HepG2 (cell line): Measurements from ENCODE around the gene SAC3D1. TPM values are rescaled to one million over a fixed set of nuclear protein-coding genes. Genes with fewer than 3 reads are reported as not detected.
A peak's percentile ranks its signal among the peaks of the same experiment; 100 is the strongest.

Source experiments
- ATAC-seq: fragments of 200-7000 bp; cut with Tn5 transposase; 3 replicates; pipeline ENCODE4 v1.9.1; 2020; ENCODE audit warnings: mild to moderate bottlenecking, moderate library complexity
- BruUV-seq: library from RNA; stranded (reverse); fragments of 400-500 nt; replicated peaks from 2 replicates; lab custom pipeline; 2021; lab: Mats Ljungman, UMichigan
- CTCF ChIA-PET: fragments of 300-600 bp; formaldehyde crosslinking; extraction: SDS; loops from one replicate; lab custom pipeline; 2021; ENCODE audit warnings: low total read pairs, inconsistent platforms, low intra/inter-chr PET ratio; lab: Yijun Ruan, JAX
- POLR2A ChIA-PET: fragments of 350-600 bp; sonication (Branson Sonifier 250); formaldehyde crosslinking; loops from one replicate; lab custom pipeline; 2020; ENCODE audit warnings: antibody characterized with exemption, inconsistent platforms; lab: Yijun Ruan, JAX
- DNase-seq: peaks from one replicate; pipeline ENCODE4 v3.0.0-alpha.2; 2015; ENCODE audit warnings: low spot score
- FAIRE-seq: peaks from 3 replicates; lab custom pipeline; 2011; peaks lifted over from hg19 to GRCh38; lab: Jason Lieb, UNC
- H2AFZ ChIP-seq: one replicate; pipeline ENCODE4 v1.6.1; 2011; ENCODE audit warnings: low read length, inconsistent platforms
- H3K27ac ChIP-seq: fragments of 300-600 bp; 3 replicates; pipeline ENCODE4 v1.8.0; 2011; ENCODE audit warnings: mixed run types, mild to moderate bottlenecking, mixed read lengths, low read length, inconsistent platforms; ENCODE audit not compliant: insufficient read depth; ENCODE audit errors: extremely low read length
- H3K27me3 ChIP-seq, 2 experiments: fragments of 200-600 bp in 1 of 2; 2 replicates in 1 of 2; 3 replicates in 1 of 2; pipeline versions ENCODE4 v1.6.0 to v1.8.0; 2011; ENCODE audit warnings: low read length in 2 of 2, mild to moderate bottlenecking in 2 of 2, moderate library complexity in 2 of 2, inconsistent platforms in 1 of 2; ENCODE audit not compliant: insufficient read depth in 2 of 2, control insufficient read depth in 1 of 2
- H3K36me3 ChIP-seq, 2 experiments: fragments of 200-600 bp in 1 of 2; replicated peaks in 1 of 2; 2 replicates in 1 of 2; 3 replicates in 1 of 2; pipeline versions ENCODE4 v1.5.1 to v1.8.0; 2011; ENCODE audit warnings: low read length in 2 of 2, inconsistent platforms in 1 of 2; ENCODE audit not compliant: insufficient read depth in 2 of 2, control insufficient read depth in 1 of 2
- H3K4me1 ChIP-seq: 2 replicates; pipeline ENCODE4 v1.5.1; 2012; ENCODE audit warnings: low read length, inconsistent platforms; ENCODE audit not compliant: insufficient read depth
- H3K4me2 ChIP-seq: 2 replicates; pipeline ENCODE4 v1.6.0; 2011; ENCODE audit warnings: low read depth, low read length, inconsistent platforms
- H3K4me3 ChIP-seq, 3 experiments: fragments of 200-600 bp in 1 of 3; sonication (generic), shearing (Covaris generic) in 1 of 3; replicated peaks in 1 of 3; 2 replicates each; pipeline ENCODE4 v1.5.1; 2011 to 2016; ENCODE audit warnings: low read length in 3 of 3, inconsistent platforms in 2 of 3, low read depth in 2 of 3, mild to moderate bottlenecking in 2 of 3, control low read depth in 1 of 3, mixed read lengths in 1 of 3; ENCODE audit not compliant: insufficient read depth in 1 of 3
- H3K79me2 ChIP-seq: one replicate; pipeline ENCODE4 v1.6.1; 2011; ENCODE audit warnings: low read length, inconsistent platforms; ENCODE audit not compliant: insufficient read depth
- H3K9ac ChIP-seq: 2 replicates; pipeline ENCODE4 v1.6.0; 2011; ENCODE audit warnings: mild to moderate bottlenecking, low read depth, low read length, inconsistent platforms; ENCODE audit not compliant: insufficient read depth
- H3K9me3 ChIP-seq: 2 replicates; pipeline ENCODE4 v1.5.1; 2012; ENCODE audit warnings: mild to moderate bottlenecking, low read length
- H4K20me1 ChIP-seq: 2 replicates; pipeline ENCODE4 v1.6.0; 2011; ENCODE audit warnings: inconsistent platforms, mild to moderate bottlenecking, low read length, moderate library complexity; ENCODE audit not compliant: insufficient read depth
- EP300 ChIP-seq, 3 experiments: sonication (generic) in 1 of 3; formaldehyde crosslinking in 1 of 3; IDR thresholded peaks; 2 replicates each; pipeline versions ENCODE4 v1.5.1 to v1.6.1; 2011 to 2020; ENCODE audit warnings: low read depth in 2 of 3, low read length in 2 of 3, borderline replicate concordance in 1 of 3, improper control_type of control experiment in 1 of 3, mild to moderate bottlenecking in 1 of 3, missing genetic modification reagents in 1 of 3, moderate library complexity in 1 of 3
- FOXJ3 ChIP-seq: sonication (generic); formaldehyde crosslinking; IDR thresholded peaks from 2 replicates; pipeline ENCODE4 v1.4.0; 2020; ENCODE audit warnings: missing genetic modification reagents, mild to moderate bottlenecking, borderline replicate concordance
- KLF12 ChIP-seq: sonication (generic); formaldehyde crosslinking; IDR thresholded peaks from 2 replicates; pipeline ENCODE4 v1.4.0; 2020; ENCODE audit warnings: missing genetic modification reagents, borderline replicate concordance
- MTERF4 ChIP-seq: sonication (generic); formaldehyde crosslinking; IDR thresholded peaks from 2 replicates; pipeline ENCODE4 v1.8.0; 2023; ENCODE audit warnings: mild to moderate bottlenecking, missing genetic modification reagents
- NCOA2 ChIP-seq: sonication (generic); formaldehyde crosslinking; IDR thresholded peaks from 2 replicates; pipeline ENCODE4 v1.8.0; 2022; ENCODE audit warnings: inconsistent platforms
- PATZ1 ChIP-seq: sonication (generic); formaldehyde crosslinking; IDR thresholded peaks from 2 replicates; pipeline ENCODE4 v1.4.0; 2020; ENCODE audit warnings: missing genetic modification reagents
- PBX2 ChIP-seq: IDR thresholded peaks from 2 replicates; pipeline ENCODE4 v1.6.1; 2016; ENCODE audit warnings: control low read depth
- RAD21 ChIP-seq: fragments of 450-650 bp; formaldehyde crosslinking; IDR thresholded peaks from 2 replicates; pipeline ENCODE4 v1.5.0; 2020; ENCODE audit warnings: mild to moderate bottlenecking
- RFX3 ChIP-seq: IDR thresholded peaks from 2 replicates; pipeline ENCODE4 v1.6.1; 2016; ENCODE audit warnings: missing biosample characterization, missing genetic modification reagents
- RFXANK ChIP-seq: IDR thresholded peaks from 2 replicates; pipeline ENCODE4 v1.6.1; 2016
- TFAP4 ChIP-seq: sonication (generic); IDR thresholded peaks from 2 replicates; pipeline ENCODE4 v1.6.1; 2016; ENCODE audit warnings: low read depth, borderline replicate concordance
- TSC22D2 ChIP-seq: sonication (generic); formaldehyde crosslinking; IDR thresholded peaks from 2 replicates; pipeline ENCODE4 v1.5.1; 2020; ENCODE audit warnings: missing genetic modification reagents, mild to moderate bottlenecking, borderline replicate concordance
- ZMYM4 ChIP-seq: sonication (generic); formaldehyde crosslinking; IDR thresholded peaks from 2 replicates; pipeline ENCODE4 v1.8.1; 2023; ENCODE audit warnings: mild to moderate bottlenecking, missing genetic modification reagents
- ZNF44 ChIP-seq: sonication (generic); formaldehyde crosslinking; IDR thresholded peaks from 2 replicates; pipeline ENCODE4 v1.5.1; 2020; ENCODE audit warnings: mild to moderate bottlenecking, missing genetic modification reagents
- WGBS: methylation state at CpG from one replicate; pipeline ENCODE4 v1.1.6; 2017; ENCODE audit warnings: low lambda C conversion rate; 5-methylcytosine and 5-hydroxymethylcytosine counted together
- in situ Hi-C: cut with HindIII; loops from 2 replicates; pipeline ENCODE4 v1.10.0; 2017; ENCODE audit warnings: low pct_unique_long_range_greater_than_20kb; ENCODE audit not compliant: extremely low pct_ligation_motif_present
- intact Hi-C: fragments of 100-400 bp; cut with micrococcal nuclease; formaldehyde crosslinking; loops from one replicate; pipeline ENCODE4 v1.10.0; 2022; ENCODE audit not compliant: unreplicated experiment
- polyA plus RNA-seq, 8 experiments: library from polyadenylated mRNA; depleted of rRNA in 3 of 8; stranded (reverse) in 7 of 8; unstranded in 1 of 8; fragments of >200 nt; fragmentation: Illumina TruSeq in 4 of 8; extraction: Trizol in 4 of 8; gene quantifications; 2 replicates each; pipeline versions ENCODE4 v1.2.1 to v1.2.3, GENCODE V29; 2011 to 2016; ENCODE audit warnings: low read depth in 4 of 8, missing spikeins in 1 of 8, mixed read lengths in 1 of 8; ENCODE audit not compliant: insufficient read depth in 1 of 8
- total RNA-seq, 5 experiments: library from RNA; depleted of rRNA; stranded (reverse); fragments of >200 nt; fragmentation: Illumina TruSeq; extraction: Trizol; gene quantifications; 2 replicates each; pipeline ENCODE4 v1.2.3, GENCODE V29; 2016; ENCODE audit warnings: low read depth in 1 of 5

SAC3D1 gene
- total and polyA plus RNA-seq, 2 of the 13 experiments (the other 11 are each of a cell fraction or from before 2014, with no cell fraction given), result 7.4 to 36.3 TPM

DNA sequence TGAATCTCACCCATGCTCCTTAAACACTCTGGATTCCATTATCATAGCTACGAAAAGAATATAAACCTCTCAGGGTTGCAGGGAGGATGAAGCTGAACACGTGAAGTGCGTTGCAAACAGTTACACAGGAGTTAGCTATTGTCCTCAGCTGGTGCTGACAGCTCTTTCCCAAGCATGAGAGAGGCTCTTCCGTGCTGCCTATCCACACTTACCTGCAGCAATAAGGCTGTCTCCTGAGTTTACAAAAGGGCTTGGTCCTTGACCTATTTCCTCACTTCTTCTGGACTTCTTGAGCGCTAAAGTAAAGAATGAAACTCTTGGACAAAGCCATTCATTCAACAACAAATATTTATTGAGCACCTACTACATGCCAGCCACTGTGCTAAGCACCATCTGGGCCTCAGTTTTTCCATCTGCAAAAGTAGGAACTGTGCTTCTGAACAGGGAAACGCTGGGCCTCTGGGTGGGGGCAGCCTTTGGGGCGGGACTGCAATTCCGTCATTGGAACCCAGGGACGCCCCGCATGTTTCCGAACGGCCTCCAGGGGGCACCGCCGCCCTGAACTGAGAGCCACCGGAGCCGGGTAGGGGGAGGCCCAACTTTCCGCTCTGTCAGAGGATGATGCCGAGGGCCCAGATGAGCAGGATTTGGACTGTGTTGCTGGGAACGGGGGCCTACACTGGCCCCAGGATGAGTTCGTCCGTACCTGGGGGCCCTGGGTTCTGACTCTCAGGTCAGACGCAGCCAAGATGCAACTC, 27.7 kb upstream of the SAC3D1 start (continued):
- peak; percentile 61; the same call in 1 of the 2 replicates for TF ChIP-seq PATZ1 (CRISPR knock-in tag)
- TF ChIP-seq EP300 (IDR thresholded peaks at IDR 0.05; ENCODE audit: low read depth in 2 of 2, low read length in 2 of 2), result 0 out of 4 replicates have a peak, but pooled peaks of 1 of the 2 experiments have one; percentile 17
- TF ChIP-seq EP300 (CRISPR knock-in tag; IDR thresholded peaks at IDR 0.05; ENCODE audit: borderline replicate concordance), result no peak
- TF ChIP-seq RAD21 (CRISPR knock-in tag), result peak; percentile 83
- TF ChIP-seq, all 625 proteins: peak for 75

GRCh38 chr11:65013888-65014725, 26.9 kb upstream of the SAC3D1 start, which contains the start of gene ARL2:
ARL2 (plus strand) TSS chr11:65014160; CDS start chr11:65014208, 48 bp downstream.
- POLR2A ChIA-PET, result interaction anchor here (0.6 to 3.2 kb wide), 23 partner anchors 10 to 235 kb away, joined by 3 to 42 read pairs (median 5); partner anchors contain the start of genes BATF2, CAPN1, FAU and GPHA2
- WGBS, result 0% methylated on average over 2 of the region's 96 CpGs
- Histone ChIP-seq H3K9ac (peak within 1 kb of the TSS; percentile 68), H3K4me3 (peak within 1 kb of the TSS; percentile 77 to 81 (median 80)), H3K36me3 (no peaks in the 10 kb centered on the region), H3K9me3 (no peaks in the 10 kb centered on the region), H3K4me2 (peak within 1 kb of the TSS; percentile 80), H4K20me1 (no peaks in the 10 kb centered on the region), H2AFZ (no peak within 1 kb of the TSS), H3K27me3 (no peaks in the 10 kb centered on the region), H3K4me1 (peaks cover 34% of the 10 kb centered on the region), H3K79me2 (no peaks in the 10 kb centered on the region), H3K27ac (peak within 1 kb of the TSS; percentile 72)
- TSS peak; percentile 73 for BruUV-seq
- in situ Hi-C loops (no loop called here), intact Hi-C loops (loop anchor here (1.0 to 2.0 kb wide), 3 partner anchors 55 to 167 kb away; no protein-coding TSS in a partner anchor)
- CTCF ChIA-PET, result interaction anchor here (1.1 to 1.9 kb wide), 10 partner anchors 12 to 167 kb away, joined by 3 to 9 read pairs (median 4); partner anchors contain the start of genes BATF2, SNX15 and ZNHIT2
- FAIRE-seq (peak; percentile 66), DNase-seq (peak; percentile 88), ATAC-seq (peak; percentile 88)
- TF ChIP-seq RFX3 (CRISPR knock-in tag), result no peak
- peak; percentile 57; the same call in 1 of the 2 replicates for TF ChIP-seq TSC22D2 (CRISPR knock-in tag)
- TF ChIP-seq TFAP4, result peak; percentile 72; the same call in 1 of the 2 replicates
- no peak; the same call in 1 of the 2 replicates for TF ChIP-seq MTERF4 (CRISPR knock-in tag)
- 0 out of 2 replicates have a peak, but pooled peaks have one; percentile 48 for TF ChIP-seq KLF12 (CRISPR knock-in tag)
- peak; percentile 76 for TF ChIP-seq ZMYM4 (CRISPR knock-in tag)
- TF ChIP-seq FOXJ3 (CRISPR knock-in tag), result no peak
- no peak for TF ChIP-seq RFXANK (CRISPR knock-in tag)
- 0 out of 2 replicates have a peak, but pooled peaks have one; percentile 58 for TF ChIP-seq ZNF44 (CRISPR knock-in tag)
- TF ChIP-seq PBX2, result no peak
- no peak; the same call in 1 of the 2 replicates for TF ChIP-seq NCOA2 (CRISPR knock-in tag)
